Tibial nerve (tissue), 3 donors: Measurements from ENCODE around the gene NUCB2.

Source experiments
- CTCF ChIP-seq, 5 experiments: fragments of 200-600 bp in 3 of 5; fragments of 450-650 bp in 2 of 5; sonication (generic) in 3 of 5; IDR thresholded peaks; one replicate each; pipeline ENCODE4 v1.5.1; 2016 to 2019; ENCODE audit warnings: antibody characterized with exemption in 5 of 5, mild to moderate bottlenecking in 3 of 5, moderate library complexity in 2 of 5
- POLR2A ChIP-seq, 2 donors: fragments of 450-650 bp; IDR thresholded peaks; one replicate each; pipeline ENCODE4 v1.6.1; 2017; ENCODE audit warnings: antibody characterized with exemption in 2 of 2, mild to moderate bottlenecking in 2 of 2, moderate library complexity in 2 of 2

GRCh38 chr11:17351172-17351509 lies 74.6 kb downstream of the NUCB2 start:
- no peak for TF ChIP-seq POLR2A (IDR thresholded peaks at IDR 0.05)
- TF ChIP-seq CTCF (IDR thresholded peaks at IDR 0.05), result no peak
